Pancreas (tissue), 10 donors: ENCODE data around the gene ADARB1. TPM values are rescaled to one million over a fixed set of nuclear protein-coding genes. Genes with fewer than 3 reads are reported as not detected.

Source experiments
- ATAC-seq, 4 donors: fragments of 200-7000 bp; cut with Tn5 transposase; one replicate each; pipeline versions ENCODE4 v1.8.0 to v1.9.1; 2020; ENCODE audit warnings: mild to moderate bottlenecking in 4 of 4, moderate library complexity in 4 of 4
- DNase-seq, 6 donors: peaks; one replicate each; pipeline ENCODE4 v3.0.0-alpha.2; 2020
- FAIRE-seq: peaks from 2 replicates; lab custom pipeline; 2012; peaks lifted over from hg19 to GRCh38; lab: Jason Lieb, UNC
- H3K27ac ChIP-seq, 4 donors: fragments of 200-600 bp; sonication (generic); 1 replicate in 3 of 4; 2 replicates in 1 of 4; pipeline versions ENCODE4 v1.5.0 to v1.8.0; 2020
- H3K27me3 ChIP-seq, 4 donors: fragments of 200-600 bp; one replicate each; pipeline ENCODE4 v1.8.0; 2021
- H3K36me3 ChIP-seq, 3 donors: fragments of 200-600 bp; sonication (generic) in 1 of 3; one replicate each; pipeline versions ENCODE4 v1.5.0 to v1.8.0; 2020 to 2021
- H3K4me1 ChIP-seq, 3 donors: fragments of 200-600 bp; one replicate each; pipeline ENCODE4 v1.8.0; 2021
- H3K4me3 ChIP-seq, 4 donors: fragments of 200-600 bp; sonication (generic) in 2 of 4; one replicate each; pipeline versions ENCODE4 v1.5.0 to v1.8.0; 2020 to 2021
- H3K9me3 ChIP-seq, 4 donors: fragments of 200-600 bp; one replicate each; pipeline ENCODE4 v1.8.0; 2021
- WGBS, 2 donors: extraction: QIAGEN DNeasy Blood & Tissue Kit; methylation state at CpG; one replicate each; pipeline ENCODE4 v1.1.7; 2013; 5-methylcytosine and 5-hydroxymethylcytosine counted together
- intact Hi-C, 3 donors: fragments of 100-400 bp; cut with DNase I; formaldehyde crosslinking; loops; one replicate each; pipeline versions ENCODE4 v1.11.1 to v1.14.2; 2022
- polyA plus RNA-seq, 2 donors: library from polyadenylated mRNA; stranded (reverse); fragments of 200-250 nt; gene quantifications; one replicate each; pipeline ENCODE4 v1.2.3, GENCODE V29; 2013
- total RNA-seq, 6 donors: library from RNA; stranded (reverse); fragmentation: NEBNext Ultra II Directional in 4 of 6; extraction: Animal tissue kit (Norgen Biotek cat#: 25700) in 4 of 6; gene quantifications; one replicate each; pipeline versions ENCODE4 v1.2.1 to v1.2.4, GENCODE V29; 2021 to 2023
- TF ChIP-seq, protein P1 (sequence below), 4 donors: fragments of 200-600 bp; sonication (generic) in 3 of 4; IDR thresholded peaks; one replicate each; pipeline versions ENCODE4 v1.5.0 to v1.8.0; 2021; ENCODE audit warnings: antibody characterized with exemption in 4 of 4
- donor health status: healthy with polysubstance abuse.
- donor health status: DM: no; HTN: no; CAD: no; lungs with moderate emphysema.
- donor health status: DM: no; HTN: no; CAD: no.
- donor health status: control.
- donor health status: control.
- donor health status: Bipolar disorder and iron deficiency.
- donor health status: DM: yes; HTN: yes; CAD: no.
- donor health status: DM: no; HTN: no; CAD: no.
- donor health status: DM: no; HTN: no; CAD: no.
- donor health status: DM: yes; HTN: yes; CAD: no.

The ADARB1 gene
- total and polyA plus RNA-seq, 8 donors: 5.4 to 10.1 (median 6.3) TPM

DNA sequence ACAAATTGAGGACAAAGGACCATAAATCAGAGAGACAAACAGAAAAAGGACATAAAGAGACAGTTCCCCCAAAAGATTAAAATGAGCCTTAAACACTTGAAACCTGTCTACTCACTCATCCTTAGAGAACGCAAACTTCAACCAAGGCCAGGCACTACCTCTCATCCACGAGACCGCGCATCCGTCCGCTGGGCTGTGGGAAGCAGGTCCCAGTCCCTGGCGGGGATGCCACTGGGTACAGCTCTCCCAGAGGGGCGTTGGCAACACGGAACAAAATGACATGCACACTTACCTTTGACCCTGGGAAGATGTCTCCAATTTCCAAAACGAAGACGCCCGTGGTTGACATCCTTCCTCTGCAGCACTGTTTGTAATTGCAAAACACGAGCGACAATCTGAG is 16.5 kb upstream of the ADARB1 start:
- Histone ChIP-seq H3K36me3 (no peaks in the 10 kb centered on the region), H3K27me3 (no peaks in the 10 kb centered on the region), H3K4me3 (no peak overlapping the region), H3K27ac (no peak overlapping the region), H3K4me1 (no peaks in the 10 kb centered on the region), H3K9me3 (no peaks in the 10 kb centered on the region)
- intact Hi-C loops: no loop called here
- TF ChIP-seq, protein P1, sequence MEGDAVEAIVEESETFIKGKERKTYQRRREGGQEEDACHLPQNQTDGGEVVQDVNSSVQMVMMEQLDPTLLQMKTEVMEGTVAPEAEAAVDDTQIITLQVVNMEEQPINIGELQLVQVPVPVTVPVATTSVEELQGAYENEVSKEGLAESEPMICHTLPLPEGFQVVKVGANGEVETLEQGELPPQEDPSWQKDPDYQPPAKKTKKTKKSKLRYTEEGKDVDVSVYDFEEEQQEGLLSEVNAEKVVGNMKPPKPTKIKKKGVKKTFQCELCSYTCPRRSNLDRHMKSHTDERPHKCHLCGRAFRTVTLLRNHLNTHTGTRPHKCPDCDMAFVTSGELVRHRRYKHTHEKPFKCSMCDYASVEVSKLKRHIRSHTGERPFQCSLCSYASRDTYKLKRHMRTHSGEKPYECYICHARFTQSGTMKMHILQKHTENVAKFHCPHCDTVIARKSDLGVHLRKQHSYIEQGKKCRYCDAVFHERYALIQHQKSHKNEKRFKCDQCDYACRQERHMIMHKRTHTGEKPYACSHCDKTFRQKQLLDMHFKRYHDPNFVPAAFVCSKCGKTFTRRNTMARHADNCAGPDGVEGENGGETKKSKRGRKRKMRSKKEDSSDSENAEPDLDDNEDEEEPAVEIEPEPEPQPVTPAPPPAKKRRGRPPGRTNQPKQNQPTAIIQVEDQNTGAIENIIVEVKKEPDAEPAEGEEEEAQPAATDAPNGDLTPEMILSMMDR (IDR thresholded peaks at IDR 0.05): no peak
- FAIRE-seq: no peak
- WGBS, 2 donors: 60 to 68% methylated on average over 14 of the region's 14 CpGs
- DNase-seq: no peak
- ATAC-seq: no peak

DNA sequence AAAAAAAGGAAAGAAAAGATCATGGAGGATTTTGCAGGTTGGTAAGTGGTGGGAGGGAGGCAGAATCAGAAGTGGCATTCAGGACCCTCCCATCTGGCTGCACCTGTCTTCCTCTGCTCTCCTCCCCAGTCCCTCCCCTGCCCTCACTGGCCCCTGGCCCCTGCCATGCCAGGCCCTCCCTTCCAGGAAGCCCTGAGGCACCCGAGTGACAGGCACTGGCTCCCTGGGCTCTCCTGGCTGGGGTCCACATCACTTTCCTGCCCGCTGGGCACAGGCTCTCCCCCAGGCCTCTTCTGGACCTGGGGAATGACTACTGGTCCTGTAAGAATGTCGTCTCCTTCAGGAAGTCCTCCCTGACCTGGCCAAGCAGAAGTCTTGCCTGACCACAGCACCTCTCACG is 15.3 kb upstream of the ADARB1 start:
- 64 to 67% methylated on average over 4 of the region's 4 CpGs for WGBS, 2 donors
- TF ChIP-seq, protein P1 (IDR thresholded peaks at IDR 0.05): no peak
- no peak for DNase-seq
- Histone ChIP-seq H3K4me3 (no peak overlapping the region), H3K4me1 (no peaks in the 10 kb centered on the region), H3K27me3 (no peaks in the 10 kb centered on the region), H3K36me3 (no peaks in the 10 kb centered on the region), H3K27ac (no peak overlapping the region), H3K9me3 (no peaks in the 10 kb centered on the region)
- intact Hi-C loops: no loop called here
- FAIRE-seq: no peak
- ATAC-seq: no peak

DNA sequence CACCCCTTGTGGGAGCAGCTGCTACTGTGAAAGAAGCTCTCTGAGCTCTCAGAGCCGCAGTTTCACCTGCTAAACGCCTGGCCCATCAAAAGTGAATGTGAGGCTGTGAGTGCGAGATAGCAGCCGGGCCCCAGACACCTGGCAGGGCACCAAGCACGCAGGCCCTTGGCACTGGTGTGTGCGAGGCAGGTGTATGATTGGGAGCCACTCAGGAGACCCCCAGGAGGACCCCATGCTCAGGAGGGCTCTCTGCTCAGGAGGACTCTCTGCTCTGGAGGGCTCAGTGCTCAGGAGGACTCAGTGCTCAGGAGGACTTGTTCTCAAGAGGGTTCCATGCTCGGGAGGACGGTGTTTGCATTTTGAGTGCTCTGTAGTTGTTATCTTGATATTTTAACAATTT is 14.3 kb upstream of the ADARB1 start:
- H3K27ac ChIP-seq: no peak overlapping the region
- ATAC-seq (no peak), DNase-seq (no peak), FAIRE-seq (no peak)
- TF ChIP-seq, protein P1 (IDR thresholded peaks at IDR 0.05): no peak
- intact Hi-C loops: no loop called here
- no peaks in the 10 kb centered on the region for H3K36me3 ChIP-seq
- no peaks in the 10 kb centered on the region for H3K27me3 ChIP-seq
- WGBS, 2 donors: 57 to 73% methylated on average over 8 of the region's 8 CpGs
- no peaks in the 10 kb centered on the region for H3K9me3 ChIP-seq
- no peak overlapping the region for H3K4me3 ChIP-seq
- H3K4me1 ChIP-seq: no peaks in the 10 kb centered on the region

DNA sequence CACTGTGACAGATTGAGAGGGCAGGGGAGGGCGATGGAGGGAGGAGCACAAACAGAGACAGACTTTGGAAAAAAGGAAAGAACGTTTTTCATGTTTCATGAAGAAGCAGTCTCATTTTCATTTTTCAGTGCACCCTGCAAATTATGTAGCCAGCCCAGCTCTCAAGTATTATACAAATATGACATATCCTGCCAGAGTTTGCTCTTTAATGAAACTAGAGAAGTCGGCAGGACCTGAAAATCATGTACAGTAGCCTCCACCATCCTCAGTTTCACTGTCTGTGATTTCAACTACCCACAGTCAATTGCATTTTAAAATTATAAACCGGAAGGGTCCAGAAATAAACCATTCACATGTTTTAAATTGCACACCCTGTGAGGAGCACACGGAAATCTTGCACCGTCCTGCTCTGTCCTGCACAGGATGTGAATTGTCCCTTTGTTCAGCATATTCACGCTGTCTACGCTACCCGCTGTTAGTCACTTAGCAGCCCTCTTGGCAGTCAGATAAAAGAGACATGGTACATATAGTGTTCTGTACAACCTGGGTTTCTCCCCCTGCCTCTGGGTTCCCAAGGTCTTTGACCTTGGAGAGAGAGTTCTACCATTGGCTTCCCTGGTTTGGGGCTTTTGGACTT is 13.6 kb upstream of the ADARB1 start:
- H3K36me3 ChIP-seq: no peaks in the 10 kb centered on the region
- intact Hi-C loops: no loop called here
- DNase-seq: no peak
- no peak overlapping the region for H3K4me3 ChIP-seq
- H3K27ac ChIP-seq: no peak overlapping the region
- ATAC-seq: no peak
- H3K4me1 ChIP-seq: no peaks in the 10 kb centered on the region
- TF ChIP-seq, protein P1 (IDR thresholded peaks at IDR 0.05): no peak
- FAIRE-seq: no peak
- 53 to 58% methylated on average over 9 of the region's 9 CpGs for WGBS, 2 donors
- H3K9me3 ChIP-seq: no peaks in the 10 kb centered on the region
- no peaks in the 10 kb centered on the region for H3K27me3 ChIP-seq

DNA sequence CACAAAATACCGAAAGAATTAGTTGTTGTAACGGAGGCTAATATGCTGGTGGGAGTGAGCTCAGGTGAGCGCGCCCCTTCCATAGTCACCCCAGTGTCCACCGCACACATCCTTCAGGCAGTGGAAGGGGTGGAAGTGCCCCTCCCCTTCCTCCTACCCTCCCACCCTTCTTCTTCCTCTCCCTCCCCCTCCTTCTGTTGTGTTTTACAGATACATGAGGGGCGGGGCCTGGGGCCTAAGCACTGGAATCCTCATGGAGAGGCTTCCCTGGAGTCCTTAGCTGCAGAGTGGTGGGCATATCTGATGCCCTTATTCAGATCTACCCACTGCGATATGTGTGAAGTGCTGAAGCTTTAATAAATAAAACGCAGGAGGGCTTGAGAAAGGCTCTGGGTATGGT is 10.3 kb upstream of the ADARB1 start:
- no peaks in the 10 kb centered on the region for H3K9me3 ChIP-seq
- no peaks in the 10 kb centered on the region for H3K4me1 ChIP-seq
- 79 to 83% methylated on average over 8 of the region's 8 CpGs for WGBS, 2 donors
- no peak for DNase-seq
- intact Hi-C loops: no loop called here
- H3K27ac ChIP-seq: no peak overlapping the region
- no peaks in the 10 kb centered on the region for H3K27me3 ChIP-seq
- no peak for ATAC-seq
- FAIRE-seq: no peak
- TF ChIP-seq, protein P1 (IDR thresholded peaks at IDR 0.05): no peak
- no peaks in the 10 kb centered on the region for H3K36me3 ChIP-seq
- no peak overlapping the region for H3K4me3 ChIP-seq
